Panc1 (cell line): ENCODE data around the gene RUVBL1. TPM values are rescaled to one million over a fixed set of nuclear protein-coding genes. Genes with fewer than 3 reads are reported as not detected.
A peak's percentile ranks its signal among the peaks of the same experiment; 100 is the strongest.

Experiments
- ATAC-seq: fragments of 200-7000 bp; cut with Tn5 transposase; 2 replicates; pipeline ENCODE4 v1.9.1; 2020; ENCODE audit warnings: mild to moderate bottlenecking, moderate library complexity
- BruUV-seq: library from RNA; stranded (reverse); fragments of 400-500 nt; replicated peaks from 2 replicates; lab custom pipeline; 2021; lab: Mats Ljungman, UMichigan
- CTCF ChIA-PET: fragments of 300-600 bp; sonication (Branson Sonifier 250); formaldehyde crosslinking; loops from one replicate; lab custom pipeline; 2022; ENCODE audit warnings: antibody characterized with exemption; lab: Charles Lee
- POLR2A ChIA-PET: fragments of 300-600 bp; sonication (Branson Sonifier 250); formaldehyde crosslinking; loops from one replicate; lab custom pipeline; 2022; ENCODE audit warnings: antibody characterized with exemption; lab: Charles Lee
- DNase-seq: peaks from one replicate; pipeline ENCODE4 v3.0.0-alpha.2; 2010; ENCODE audit warnings: low read depth, low spot score
- H3K27ac ChIP-seq: 2 replicates; pipeline ENCODE4 v1.5.1; 2011; ENCODE audit warnings: mild to moderate bottlenecking, low read length, inconsistent platforms
- H3K27me3 ChIP-seq: fragments of 200-500 bp; sonication (Bioruptor generic); 2 replicates; pipeline ENCODE4 v1.6.0; 2014; ENCODE audit warnings: low read length, inconsistent platforms; ENCODE audit not compliant: control insufficient read depth, insufficient read depth
- H3K36me3 ChIP-seq: fragments of 200-500 bp; sonication (Bioruptor generic); 2 replicates; pipeline ENCODE4 v1.5.1; 2014; ENCODE audit warnings: inconsistent platforms, mild to moderate bottlenecking, low read length, moderate library complexity; ENCODE audit not compliant: control insufficient read depth, insufficient read depth
- H3K4me1 ChIP-seq: 2 replicates; pipeline ENCODE4 v1.5.1; 2011; ENCODE audit warnings: inconsistent platforms, mild to moderate bottlenecking, low read length, moderate library complexity; ENCODE audit not compliant: control insufficient read depth, insufficient read depth
- H3K4me3 ChIP-seq, 2 experiments: 2 replicates each; pipeline ENCODE4 v1.5.1; 2011 to 2012; ENCODE audit warnings: low read depth in 2 of 2, low read length in 2 of 2, mild to moderate bottlenecking in 2 of 2, inconsistent platforms in 1 of 2, moderate library complexity in 1 of 2
- H3K9me3 ChIP-seq: fragments of 200-500 bp; sonication (Bioruptor generic); 2 replicates; pipeline ENCODE4 v1.5.1; 2014; ENCODE audit warnings: low read depth, mild to moderate bottlenecking, inconsistent platforms, low read length, moderate library complexity; ENCODE audit not compliant: control insufficient read depth, insufficient read depth
- CTCF ChIP-seq: fragments of 450-650 bp; IDR thresholded peaks from 2 replicates; pipeline ENCODE4 v1.5.1; 2017; ENCODE audit warnings: mild to moderate bottlenecking
- POLR2AphosphoS5 ChIP-seq: IDR thresholded peaks from 2 replicates; pipeline ENCODE4 v1.6.1; 2012; ENCODE audit warnings: mild to moderate bottlenecking, low read depth, low read length, moderate library complexity
- REST ChIP-seq, 2 experiments: IDR thresholded peaks; 2 replicates each; pipeline ENCODE4 v1.6.1; 2011 to 2012; ENCODE audit warnings: low read depth in 2 of 2, control low read depth in 1 of 2, low read length in 1 of 2, mild to moderate bottlenecking in 1 of 2, moderate library complexity in 1 of 2; ENCODE audit not compliant: insufficient read depth in 1 of 2
- SIN3A ChIP-seq: IDR thresholded peaks from 2 replicates; pipeline ENCODE4 v1.6.1; 2012; ENCODE audit warnings: low read depth, mild to moderate bottlenecking, low read length, moderate library complexity, borderline replicate concordance; ENCODE audit not compliant: insufficient read depth
- TCF7L2 ChIP-seq: IDR thresholded peaks from 2 replicates; pipeline ENCODE4 v1.6.1; 2011; ENCODE audit warnings: mild to moderate bottlenecking, low read depth, low read length, inconsistent platforms
- in situ Hi-C: cut with HindIII; loops from 2 replicates; pipeline ENCODE4 v1.10.0; 2016; ENCODE audit warnings: low sequenced_read_pairs, low pct_unique_long_range_greater_than_20kb
- intact Hi-C: fragments of 100-400 bp; cut with micrococcal nuclease; formaldehyde crosslinking; loops from one replicate; pipeline ENCODE4 v1.10.0; 2022; ENCODE audit not compliant: unreplicated experiment
- total RNA-seq: library from RNA; stranded (reverse); gene quantifications from one replicate; pipeline ENCODE4 v1.2.1, GENCODE V29; 2021; ENCODE audit not compliant: unreplicated experiment

Gene RUVBL1
- total RNA-seq, 1 experiment from 2014 or later = 122 TPM

GRCh38 chr3:128073807-128074206 is 49.8 kb downstream of the RUVBL1 start:
- H3K4me1 ChIP-seq = peaks cover 6% of the 10 kb centered on the region; the same call in 1 of the 2 replicates
- no peak overlapping the region for H3K27ac ChIP-seq
- TF ChIP-seq POLR2AphosphoS5 (no peak), CTCF (no peak)
- H3K4me3 ChIP-seq = no peak overlapping the region
- ATAC-seq (no peak), DNase-seq (no peak)
- ChIA-PET CTCF (interaction anchor here (0.7 to 0.9 kb wide), 2 partner anchors 60 to 70 kb away, joined by 4 to 5 read pairs; no protein-coding TSS in a partner anchor), POLR2A (no interaction called here)
- peaks cover 21% of the 10 kb centered on the region for H3K36me3 ChIP-seq
- intact Hi-C loops = no loop called here
- no peaks in the 10 kb centered on the region for H3K27me3 ChIP-seq
- in situ Hi-C loops = no loop called here
- TSS peak; percentile 46 for BruUV-seq
- no peaks in the 10 kb centered on the region for H3K9me3 ChIP-seq

GRCh38 chr3:128073185-128073725 is 50.4 kb downstream of the RUVBL1 start:
- no peaks in the 10 kb centered on the region for H3K27me3 ChIP-seq
- no TSS peak for BruUV-seq
- ChIA-PET CTCF (interaction anchor here (0.9 kb wide), 1 partner anchor 60 kb away, joined by 4 read pairs; no protein-coding TSS in a partner anchor), POLR2A (no interaction called here)
- H3K36me3 ChIP-seq = peaks cover 26% of the 10 kb centered on the region
- no peak for ATAC-seq
- no peak overlapping the region for H3K4me3 ChIP-seq
- no peak for DNase-seq
- TF ChIP-seq CTCF = no peak
- TF ChIP-seq POLR2AphosphoS5 = no peak
- TF ChIP-seq REST (IDR thresholded peaks at IDR 0.05; ENCODE audit: insufficient read depth in 1 of 2, low read depth in 2 of 2, low read length in 1 of 2) = no peak
- no peak for TF ChIP-seq SIN3A
- TF ChIP-seq TCF7L2 = no peak
- H3K9me3 ChIP-seq = no peaks in the 10 kb centered on the region
- intact Hi-C loops (no loop called here), in situ Hi-C loops (no loop called here)
- H3K4me1 ChIP-seq = peaks cover 6% of the 10 kb centered on the region; the same call in 1 of the 2 replicates
- no peak overlapping the region for H3K27ac ChIP-seq
